H1 (cell line): ENCODE measurements around the gene CWH43. TPM values are rescaled to one million over a fixed set of nuclear protein-coding genes. Genes with fewer than 3 reads are reported as not detected.

Experiments
- CTCF ChIA-PET: fragments of 300-600 bp; sonication (Branson Sonifier 250); formaldehyde crosslinking; loops from one replicate; lab custom pipeline; 2021; ENCODE audit not compliant: partially characterized antibody; lab: Charles Lee
- POLR2A ChIA-PET: fragments of 300-600 bp; sonication (Branson Sonifier 250); formaldehyde crosslinking; loops from one replicate; lab custom pipeline; 2021; ENCODE audit warnings: inconsistent platforms; ENCODE audit not compliant: partially characterized antibody; lab: Charles Lee
- DNase-seq, 2 experiments: peaks; one replicate each; pipeline versions ENCODE4 v3.0.0 to v3.0.0-alpha.2; 2010 to 2022; ENCODE audit warnings: low spot score in 2 of 2, low read depth in 1 of 2, mixed read lengths in 1 of 2
- FAIRE-seq: peaks from 2 replicates; lab custom pipeline; 2011; peaks lifted over from hg19 to GRCh38; lab: Jason Lieb, UNC
- H2AFZ ChIP-seq: 2 replicates; pipeline ENCODE4 v1.8.1; 2012; ENCODE audit warnings: low read length, inconsistent platforms
- H2AK5ac ChIP-seq: 2 replicates; pipeline ENCODE4 v1.6.1; 2013; ENCODE audit warnings: low read depth, low read length
- H2BK120ac ChIP-seq: replicated peaks from 2 replicates; pipeline ENCODE3; 2013; ENCODE audit warnings: low read depth, low read length, inconsistent platforms
- H2BK12ac ChIP-seq: 2 replicates; pipeline ENCODE4 v1.6.1; 2013; ENCODE audit warnings: low read depth, low read length
- H2BK15ac ChIP-seq: 2 replicates; pipeline ENCODE4 v1.6.1; 2013; ENCODE audit warnings: low read length
- H2BK20ac ChIP-seq: 2 replicates; pipeline ENCODE4 v1.6.1; 2013; ENCODE audit warnings: low read length
- H2BK5ac ChIP-seq: 2 replicates; pipeline ENCODE4 v1.6.1; 2013; ENCODE audit warnings: low read depth, low read length
- H3K14ac ChIP-seq: 2 replicates; pipeline ENCODE4 v1.6.1; 2013; ENCODE audit warnings: inconsistent platforms; ENCODE audit not compliant: insufficient read length
- H3K18ac ChIP-seq: 2 replicates; pipeline ENCODE4 v1.6.1; 2013; ENCODE audit warnings: low read length; ENCODE audit errors: extremely low read depth
- H3K23ac ChIP-seq: 2 replicates; pipeline ENCODE4 v1.6.1; 2013; ENCODE audit warnings: inconsistent platforms; ENCODE audit not compliant: insufficient read length
- H3K23me2 ChIP-seq: 2 replicates; pipeline ENCODE4 v1.6.1; 2013; ENCODE audit warnings: low read depth, low read length
- H3K27ac ChIP-seq: 2 replicates; pipeline ENCODE4 v1.6.1; 2011; ENCODE audit warnings: low read depth, low read length, inconsistent platforms
- H3K27me3 ChIP-seq, 4 experiments: replicated peaks in 1 of 4; 1 replicate in 1 of 4; 2 replicates in 3 of 4; pipeline versions ENCODE4 v1.6.1 to v1.8.1; 2011 to 2013; ENCODE audit warnings: low read length in 3 of 4, mild to moderate bottlenecking in 3 of 4, inconsistent platforms in 2 of 4, mixed read lengths in 2 of 4, moderate library complexity in 1 of 4; ENCODE audit not compliant: control insufficient read depth in 3 of 4, insufficient read depth in 3 of 4; ENCODE audit errors: extremely low read depth in 1 of 4
- H3K36me3 ChIP-seq, 4 experiments: 2 replicates each; pipeline versions ENCODE4 v1.6.1 to v1.8.1; 2011 to 2013; ENCODE audit warnings: mild to moderate bottlenecking in 4 of 4, low read length in 3 of 4, moderate library complexity in 2 of 4, control low read depth in 1 of 4, inconsistent platforms in 1 of 4; ENCODE audit not compliant: insufficient read depth in 4 of 4, control insufficient read depth in 2 of 4
- H3K4ac ChIP-seq: replicated peaks from 2 replicates; pipeline ENCODE3; 2013; ENCODE audit warnings: low read length, low read depth, mixed read lengths, inconsistent platforms; ENCODE audit not compliant: insufficient read length
- H3K4me1 ChIP-seq, 4 experiments: replicated peaks in 1 of 4; 1 replicate in 1 of 4; 2 replicates in 3 of 4; pipeline versions ENCODE4 v1.6.1 to v1.8.1; 2011 to 2013; ENCODE audit warnings: low read length in 3 of 4, inconsistent platforms in 2 of 4, mixed read lengths in 1 of 4; ENCODE audit not compliant: insufficient read depth in 4 of 4, control insufficient read depth in 3 of 4
- H3K4me2 ChIP-seq, 2 experiments: 2 replicates each; pipeline versions ENCODE4 v1.6.1 to v1.8.1; 2011 to 2013; ENCODE audit warnings: low read depth in 2 of 2, low read length in 2 of 2, control low read depth in 1 of 2, inconsistent platforms in 1 of 2, mild to moderate bottlenecking in 1 of 2; ENCODE audit not compliant: insufficient read depth in 1 of 2
- H3K4me3 ChIP-seq, 4 experiments: fragments of 200-600, 300-600 bp in 1 of 4; sonication (generic), shearing (Covaris generic), sonication (Bioruptor Twin) in 1 of 4; 2 replicates each; pipeline versions ENCODE4 v1.5.1 to v1.8.1; 2011 to 2016; ENCODE audit warnings: low read length in 4 of 4, low read depth in 3 of 4, control low read depth in 2 of 4, inconsistent platforms in 2 of 4, mild to moderate bottlenecking in 2 of 4, mixed read lengths in 1 of 4, moderate library complexity in 1 of 4; ENCODE audit not compliant: insufficient read depth in 2 of 4; ENCODE audit errors: extremely low read depth in 1 of 4
- H3K56ac ChIP-seq: replicated peaks from 2 replicates; pipeline ENCODE3; 2013; ENCODE audit warnings: low read depth, mild to moderate bottlenecking, mixed read lengths, low read length, inconsistent platforms; ENCODE audit not compliant: insufficient read length
- H3K79me1 ChIP-seq: 2 replicates; pipeline ENCODE4 v1.6.1; 2013; ENCODE audit warnings: low read depth, low read length, control low read depth
- H3K79me2 ChIP-seq, 2 experiments: 2 replicates each; pipeline versions ENCODE4 v1.6.1 to v1.8.1; 2012 to 2013; ENCODE audit warnings: low read length in 2 of 2, mild to moderate bottlenecking in 2 of 2, inconsistent platforms in 1 of 2; ENCODE audit not compliant: insufficient read depth in 2 of 2, control insufficient read depth in 1 of 2
- H3K9ac ChIP-seq, 4 experiments: replicated peaks in 1 of 4; 1 replicate in 1 of 4; 2 replicates in 3 of 4; pipeline versions ENCODE4 v1.6.1 to v1.8.1; 2011 to 2013; ENCODE audit warnings: low read depth in 3 of 4, low read length in 3 of 4, control low read depth in 2 of 4, mild to moderate bottlenecking in 2 of 4, moderate library complexity in 2 of 4, inconsistent platforms in 1 of 4; ENCODE audit errors: extremely low read depth in 1 of 4
- H3K9me3 ChIP-seq, 2 experiments: 2 replicates each; pipeline versions ENCODE4 v1.6.1 to v1.8.1; 2012 to 2013; ENCODE audit warnings: mild to moderate bottlenecking in 2 of 2, moderate library complexity in 2 of 2, control low read depth in 1 of 2, inconsistent platforms in 1 of 2, low read depth in 1 of 2, low read length in 1 of 2, mixed read lengths in 1 of 2; ENCODE audit not compliant: insufficient read depth in 2 of 2
- H4K20me1 ChIP-seq, 2 experiments: replicated peaks in 1 of 2; 2 replicates each; pipeline versions ENCODE3 to v1.8.1; 2011 to 2013; ENCODE audit warnings: inconsistent platforms in 2 of 2, low read length in 2 of 2, mild to moderate bottlenecking in 1 of 2; ENCODE audit not compliant: insufficient read depth in 2 of 2, control insufficient read depth in 1 of 2
- H4K5ac ChIP-seq: 2 replicates; pipeline ENCODE4 v1.6.1; 2013; ENCODE audit warnings: low read length, low read depth, mixed read lengths, inconsistent platforms; ENCODE audit not compliant: insufficient read length
- H4K8ac ChIP-seq: 2 replicates; pipeline ENCODE4 v1.8.0; 2013; ENCODE audit warnings: mild to moderate bottlenecking, moderate library complexity, low read length, inconsistent platforms; ENCODE audit not compliant: insufficient read depth; ENCODE audit errors: extremely low read depth
- H4K91ac ChIP-seq: replicated peaks from 2 replicates; pipeline ENCODE3; 2013; ENCODE audit warnings: low read length, mixed read lengths, inconsistent platforms; ENCODE audit not compliant: insufficient read length
- CBX8 ChIP-seq: fragments of 300-800, 300-1000 bp; sonication (generic); IDR thresholded peaks from 2 replicates; pipeline ENCODE4 v1.7.1; 2016; ENCODE audit warnings: low read depth, low read length, borderline replicate concordance
- CTBP2 ChIP-seq: IDR thresholded peaks from 2 replicates; pipeline ENCODE4 v1.7.0; 2011; ENCODE audit warnings: borderline replicate concordance, mild to moderate bottlenecking, moderate library complexity, mixed read lengths, low read length; ENCODE audit not compliant: insufficient read depth, insufficient read length
- HDAC6 ChIP-seq: IDR thresholded peaks from one replicate; pipeline ENCODE4 v1.7.1; 2012; ENCODE audit warnings: low read depth, mild to moderate bottlenecking, inconsistent platforms, low read length, moderate library complexity
- JUN ChIP-seq: IDR thresholded peaks from 2 replicates; pipeline ENCODE4 v1.6.1; 2011; ENCODE audit warnings: low read depth, mild to moderate bottlenecking, improper control_type of control experiment, low read length
- PHF8 ChIP-seq: fragments of 200-600 bp; sonication (generic); conservative IDR thresholded peaks from 2 replicates; pipeline ENCODE4 v1.7.1; 2012; ENCODE audit warnings: low read depth, mild to moderate bottlenecking, inconsistent platforms, low read length, moderate library complexity
- SP4 ChIP-seq: IDR thresholded peaks from 2 replicates; pipeline ENCODE4 v1.6.1; 2012; ENCODE audit warnings: low read length, inconsistent platforms
- TBP ChIP-seq: IDR thresholded peaks from 2 replicates; pipeline ENCODE4 v1.6.1; 2011; ENCODE audit warnings: low read depth, low read length, improper control_type of control experiment
- YY1 ChIP-seq: IDR thresholded peaks from 2 replicates; pipeline ENCODE4 v1.6.1; 2011; ENCODE audit warnings: low read depth, mild to moderate bottlenecking, low read length
- WGBS, 2 experiments: shearing (Covaris generic) in 1 of 2; methylation state at CpG; one replicate each; pipeline versions ENCODE4 v1.1.6 to v1.1.7; 2013 to 2015; ENCODE audit warnings: low lambda C conversion rate in 2 of 2, mixed read lengths in 2 of 2, inconsistent platforms in 1 of 2, low coverage in 1 of 2, missing lambda C conversion rate in 1 of 2; ENCODE audit not compliant: insufficient replicate concordance in 2 of 2, insufficient coverage in 1 of 2, insufficient read length in 1 of 2; ENCODE audit errors: extremely low coverage in 1 of 2, missing lambda C conversion rate in 1 of 2; 5-methylcytosine and 5-hydroxymethylcytosine counted together
- polyA plus RNA-seq, 7 experiments: library from polyadenylated mRNA; depleted of rRNA in 3 of 7; stranded (reverse) in 5 of 7; unstranded in 2 of 7; fragments of >200 nt in 5 of 7; fragments of 200-250 nt in 2 of 7; gene quantifications; 1 replicate in 5 of 7; 2 replicates in 1 of 7; 4 replicates in 1 of 7; pipeline versions ENCODE4 v1.2.1 to v1.2.3, GENCODE V29; 2011 to 2013; ENCODE audit warnings: missing spikeins in 2 of 7, mixed read lengths in 2 of 7
- total RNA-seq: library from RNA; stranded (reverse); fragmentation: NEBNext Ultra II Directional; extraction: Animal tissue kit (Norgen Biotek cat#: 25700); gene quantifications from 2 replicates; pipeline ENCODE4 v1.2.1, GENCODE V29; 2021
- TF ChIP-seq, protein P1 (sequence below): IDR thresholded peaks from 2 replicates; pipeline ENCODE4 v1.6.1; 2012; ENCODE audit warnings: inconsistent platforms

Gene CWH43
- total and polyA plus RNA-seq, 2 of the 8 experiments (the other 6 are each of a cell fraction or from before 2014, with no cell fraction given), result not detected

GRCh38 chr4:48998440-48998839 lies 12.4 kb downstream of the CWH43 start:
- Histone ChIP-seq H3K4ac (no peak overlapping the region), H3K18ac (no peak overlapping the region), H3K4me3 (no peak overlapping the region), H3K4me1 (no peaks in the 10 kb centered on the region), H2AK5ac (no peak overlapping the region), H2AFZ (no peak overlapping the region), H2BK120ac (no peak overlapping the region), H2BK20ac (no peak overlapping the region), H3K23me2 (no peaks in the 10 kb centered on the region), H3K14ac (no peak overlapping the region), H4K20me1 (no peaks in the 10 kb centered on the region), H4K8ac (no peak overlapping the region), H2BK5ac (no peak overlapping the region), H3K79me2 (no peaks in the 10 kb centered on the region), H3K9ac (no peak overlapping the region), H2BK12ac (no peak overlapping the region), H4K91ac (no peak overlapping the region), H3K23ac (no peak overlapping the region), H3K4me2 (no peak overlapping the region), H2BK15ac (no peak overlapping the region), H3K27me3 (no peaks in the 10 kb centered on the region), H3K9me3 (peaks cover 51 to 68% of the 10 kb centered on the region in 2 experiments), H3K79me1 (no peaks in the 10 kb centered on the region), H3K36me3 (no peaks in the 10 kb centered on the region), H3K27ac (no peak overlapping the region), H3K56ac (no peak overlapping the region), H4K5ac (no peak overlapping the region)
- ChIA-PET CTCF (no interaction called here), POLR2A (no interaction called here)
- no peak for TF ChIP-seq PHF8
- TF ChIP-seq TBP, result no peak
- TF ChIP-seq CTBP2, result no peak
- no peak for TF ChIP-seq YY1
- no peak for TF ChIP-seq JUN
- TF ChIP-seq SP4, result no peak
- TF ChIP-seq, protein P1, sequence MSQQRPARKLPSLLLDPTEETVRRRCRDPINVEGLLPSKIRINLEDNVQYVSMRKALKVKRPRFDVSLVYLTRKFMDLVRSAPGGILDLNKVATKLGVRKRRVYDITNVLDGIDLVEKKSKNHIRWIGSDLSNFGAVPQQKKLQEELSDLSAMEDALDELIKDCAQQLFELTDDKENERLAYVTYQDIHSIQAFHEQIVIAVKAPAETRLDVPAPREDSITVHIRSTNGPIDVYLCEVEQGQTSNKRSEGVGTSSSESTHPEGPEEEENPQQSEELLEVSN, result no peak
- no peak for TF ChIP-seq HDAC6
- TF ChIP-seq CBX8, result no peak
- FAIRE-seq, result no peak
- 75% methylated on average over 6 of the region's 6 CpGs; no CpG with 5 or more reads in 1 of the 2 experiments for WGBS, 2 experiments
- no peak for DNase-seq
